Measurements from ENCODE around the gene SMIM44.
"Not testable (repeated sequence)": the region's sequence is repeated elsewhere in the genome, so short reads cannot be mapped to it uniquely, and the experiment has no call there.

The SMIM44 gene

GRCh38 chr19:3456925-3457527, 26.2 kb downstream of the SMIM44 start:
- no peak for DNase-seq

- DNase-seq = no peak
Observed at GRCh38 chr19:3455960-3456601, 27.2 kb downstream of the SMIM44 start.

- DNase-seq = no peak
Observed at GRCh38 chr19:3455393-3455955, 27.8 kb downstream of the SMIM44 start.

GRCh38 chr19:3454656-3455392, 28.4 kb downstream of the SMIM44 start:
- no peak for DNase-seq

GRCh38 chr19:3453840-3454239, 29.4 kb downstream of the SMIM44 start:
- DNase-seq = no peak

GRCh38 chr19:3452942-3453214, 30.4 kb downstream of the SMIM44 start:
- DNase-seq = not testable (repeated sequence)

- DNase-seq = no peak
Observed at GRCh38 chr19:3452171-3452941, 30.9 kb downstream of the SMIM44 start.

- no peak for DNase-seq
Observed at GRCh38 chr19:3451451-3451866, 31.8 kb downstream of the SMIM44 start.

- DNase-seq = peak; percentile 100
Observed at GRCh38 chr19:3450796-3451411, 32.3 kb downstream of the SMIM44 start.

- no peak for DNase-seq
Observed at GRCh38 chr19:3448616-3449334, 34.5 kb downstream of the SMIM44 start.

GRCh38 chr19:3446657-3447056, 36.6 kb downstream of the SMIM44 start:
- DNase-seq = not testable (repeated sequence)

- no peak for DNase-seq
Observed at GRCh38 chr19:3444695-3445234, 38.5 kb downstream of the SMIM44 start.

GRCh38 chr19:3443840-3444694, 39.2 kb downstream of the SMIM44 start:
- peak; percentile 54 for DNase-seq

GRCh38 chr19:3442487-3443071, 40.7 kb downstream of the SMIM44 start:
- no peak for DNase-seq

- DNase-seq = no peak
Observed at GRCh38 chr19:3441986-3442329, 41.3 kb downstream of the SMIM44 start.

GRCh38 chr19:3441089-3441985, 41.9 kb downstream of the SMIM44 start:
- no peak for DNase-seq

- DNase-seq = no peak
Observed at GRCh38 chr19:3440082-3440481, 43.2 kb downstream of the SMIM44 start.

GRCh38 chr19:3434630-3435553, 48.3 kb downstream of the SMIM44 start:
- peak; percentile 95 for DNase-seq

All from fibroblast of skin of right quadriceps (primary cell).